D341Med (cell line): ENCODE data around the gene ARID1B.
"Not testable (repeated sequence)": the region's sequence is repeated elsewhere in the genome, so short reads cannot be mapped to it uniquely, and the experiment has no call there.

Experiments used
- DNase-seq: peaks from one replicate; pipeline ENCODE4 v3.0.0; 2012; ENCODE audit warnings: low spot score

Gene ARID1B

DNA sequence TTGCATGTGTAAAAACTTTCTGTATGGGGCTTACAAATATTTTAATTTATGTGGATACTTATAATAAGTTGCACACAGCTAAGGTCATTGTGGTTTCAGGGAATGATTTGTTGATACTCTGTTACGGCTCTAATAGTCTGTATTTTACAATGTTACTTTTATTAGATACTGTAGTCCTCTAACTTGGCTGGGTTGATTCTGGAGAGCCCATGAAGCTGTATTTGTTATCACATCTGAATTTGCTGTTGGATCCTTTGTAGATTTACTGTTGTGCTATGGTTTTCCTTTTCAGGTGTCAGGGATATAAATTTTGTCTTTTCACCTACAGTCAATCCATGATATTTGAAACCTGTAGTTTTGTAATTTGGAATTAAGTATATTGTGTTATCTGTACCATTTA is 161.0 kb downstream of the ARID1B start:
- DNase-seq: no peak

DNA sequence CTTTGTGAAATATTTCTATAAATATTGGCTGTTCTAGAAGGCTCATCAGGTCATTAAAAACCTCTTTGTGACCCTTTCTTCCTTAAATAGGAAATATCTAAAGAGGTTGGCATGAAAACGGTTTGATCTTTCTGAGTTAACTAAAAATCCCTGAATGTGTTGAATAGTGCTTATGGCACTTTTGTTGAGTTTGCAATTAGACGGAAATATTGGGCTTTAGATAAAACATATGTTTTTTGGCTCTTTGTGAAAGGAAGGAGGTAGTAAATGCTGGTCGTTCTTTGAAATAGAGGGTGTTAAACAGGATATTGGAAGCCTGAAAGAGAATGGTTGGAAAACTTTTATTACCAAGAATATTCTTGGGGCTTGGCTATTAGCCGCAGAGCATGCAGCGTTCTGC is 163.0 kb downstream of the ARID1B start:
- no peak for DNase-seq

DNA sequence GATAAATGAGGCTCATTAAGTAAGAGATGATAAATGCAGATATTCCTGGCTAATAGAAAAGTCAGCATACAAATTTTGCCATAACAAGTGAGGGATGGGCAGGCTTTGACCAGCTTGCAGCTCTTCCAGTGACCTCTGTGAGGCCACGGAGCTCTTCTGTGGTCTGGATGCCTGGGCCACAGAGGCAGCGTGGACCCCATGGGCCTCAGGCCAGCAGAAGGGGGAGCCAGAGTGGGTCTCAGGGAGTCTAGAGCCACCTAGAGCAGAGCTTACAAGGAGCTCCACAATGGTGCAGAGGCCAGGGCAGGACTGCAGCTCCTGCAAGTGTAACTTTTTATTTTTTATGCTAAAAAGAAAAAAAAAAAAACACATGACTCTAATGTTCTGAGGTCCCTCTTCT is 165.1 kb downstream of the ARID1B start:
- DNase-seq: no peak

DNA sequence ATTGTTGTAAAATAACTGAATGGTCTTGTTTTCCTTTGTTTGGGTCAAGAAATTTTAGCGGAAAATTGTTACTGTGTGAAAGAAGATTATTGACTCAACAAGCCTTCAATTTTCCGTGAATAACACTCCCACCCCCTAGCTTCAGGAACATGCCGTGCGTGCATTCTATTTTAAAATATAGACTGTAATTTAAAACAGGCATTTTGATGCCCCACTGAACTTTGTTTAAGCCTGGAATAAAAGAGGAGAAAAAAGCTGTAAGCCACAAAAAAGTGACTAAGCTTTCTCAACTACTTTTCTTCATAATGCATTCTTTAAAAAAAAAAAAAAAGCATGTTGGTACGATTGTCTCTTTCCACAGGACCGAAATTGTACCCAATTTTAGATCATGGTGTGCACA is 166.0 kb downstream of the ARID1B start:
- DNase-seq: no peak

DNA sequence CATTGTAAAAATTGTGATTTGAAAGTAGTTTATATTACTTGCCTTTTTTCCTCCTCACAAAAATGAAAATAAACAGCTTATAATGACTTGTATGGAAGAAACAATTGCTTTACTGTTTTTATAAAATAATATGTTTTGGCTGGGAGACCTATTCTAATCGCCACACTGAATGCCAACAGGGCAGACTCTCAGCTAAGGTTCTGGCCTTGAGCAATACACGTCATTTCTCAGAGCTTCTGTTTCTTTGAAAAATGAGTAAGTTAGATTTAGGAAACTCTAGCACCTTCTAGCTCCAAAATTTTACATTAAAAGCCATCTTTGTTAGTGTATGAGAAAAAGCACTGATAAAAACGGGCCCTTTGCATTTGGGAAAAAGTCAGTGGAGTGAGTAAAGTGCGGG is 166.6 kb downstream of the ARID1B start:
- no peak for DNase-seq

DNA sequence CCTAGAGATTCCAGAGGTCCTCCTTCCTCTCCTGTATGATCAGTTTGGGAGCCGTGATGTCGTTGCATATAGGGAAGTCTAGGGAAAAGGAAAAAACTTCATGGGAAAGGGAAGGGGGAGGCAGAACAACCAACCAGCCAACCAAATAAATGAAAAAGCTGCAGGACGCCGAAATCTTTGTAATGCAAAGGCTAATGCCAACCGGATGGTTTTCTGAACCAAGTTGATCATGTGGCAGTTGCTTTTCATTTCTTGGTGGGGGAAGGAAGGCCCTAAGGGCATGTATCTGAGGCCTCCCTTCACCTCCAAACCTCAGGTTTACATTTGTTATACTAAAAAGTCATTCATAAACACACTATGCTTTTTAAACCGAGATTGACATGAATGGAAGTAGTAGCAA is 167.2 kb downstream of the ARID1B start:
- no peak for DNase-seq

DNA sequence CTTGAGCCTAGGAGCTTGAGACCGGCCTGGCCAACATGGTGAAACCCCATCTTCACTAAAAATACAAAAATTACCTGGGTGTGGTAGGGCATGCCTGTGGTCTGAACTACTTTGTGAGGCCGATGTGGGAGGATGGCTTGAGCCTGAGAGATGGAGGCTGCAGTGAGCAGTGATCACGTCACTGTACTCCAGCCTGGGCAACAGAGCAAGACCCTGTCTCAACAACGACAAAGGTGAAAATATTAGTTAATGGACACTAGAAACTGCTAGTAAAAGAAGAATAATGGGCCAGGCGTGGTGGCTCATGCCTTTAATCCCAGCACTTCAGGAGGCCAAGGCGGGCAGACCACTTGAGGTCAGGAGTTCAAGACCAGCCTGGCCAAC is 168.6 kb downstream of the ARID1B start:
- DNase-seq: not testable (repeated sequence)

DNA sequence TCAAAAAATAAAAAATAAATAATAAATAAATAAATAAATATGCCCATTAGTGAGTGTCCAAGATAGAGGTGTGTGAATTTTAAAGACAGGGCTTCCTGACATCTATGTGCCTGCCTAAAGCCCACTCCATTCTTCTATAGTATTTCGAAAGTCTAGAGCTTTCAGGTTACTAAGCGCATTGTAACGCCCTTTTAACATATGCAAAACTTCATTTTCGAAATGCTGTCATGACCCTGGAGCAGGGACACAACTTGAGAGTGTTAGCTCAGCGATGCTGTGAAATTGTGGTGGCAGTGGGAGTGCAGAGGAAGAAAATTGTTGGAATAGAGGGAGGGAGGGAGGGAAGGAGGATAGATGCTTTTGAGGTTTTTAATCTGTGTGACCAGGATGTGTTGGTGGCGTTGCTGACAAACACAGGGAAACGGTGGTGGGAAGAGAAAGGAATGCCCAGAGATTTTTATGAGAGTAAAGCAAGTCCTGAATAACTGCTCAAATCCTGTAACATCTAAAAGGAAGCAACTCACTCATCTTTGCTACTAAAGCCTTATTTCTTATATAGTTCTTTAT is 169.3 kb downstream of the ARID1B start:
- no peak for DNase-seq

DNA sequence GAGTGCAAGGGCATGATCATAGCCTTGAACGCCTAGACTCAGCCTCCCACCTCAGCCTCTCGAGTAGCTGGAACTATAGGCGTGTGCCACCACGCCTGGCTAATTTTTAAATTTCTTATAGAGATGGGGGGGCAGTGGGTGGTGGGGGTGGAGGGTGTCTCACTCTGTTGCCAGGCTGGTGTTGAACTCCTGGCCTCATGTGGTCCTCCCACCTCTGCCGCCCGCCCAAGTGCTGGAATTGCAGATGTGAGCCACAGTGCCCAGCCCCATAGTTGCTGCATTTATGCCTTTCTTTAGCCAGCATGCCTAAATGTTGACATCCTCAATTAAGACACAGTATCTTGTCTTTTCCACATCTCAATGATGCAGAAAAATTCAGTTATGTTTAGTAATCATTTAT is 171.1 kb downstream of the ARID1B start:
- no peak for DNase-seq

DNA sequence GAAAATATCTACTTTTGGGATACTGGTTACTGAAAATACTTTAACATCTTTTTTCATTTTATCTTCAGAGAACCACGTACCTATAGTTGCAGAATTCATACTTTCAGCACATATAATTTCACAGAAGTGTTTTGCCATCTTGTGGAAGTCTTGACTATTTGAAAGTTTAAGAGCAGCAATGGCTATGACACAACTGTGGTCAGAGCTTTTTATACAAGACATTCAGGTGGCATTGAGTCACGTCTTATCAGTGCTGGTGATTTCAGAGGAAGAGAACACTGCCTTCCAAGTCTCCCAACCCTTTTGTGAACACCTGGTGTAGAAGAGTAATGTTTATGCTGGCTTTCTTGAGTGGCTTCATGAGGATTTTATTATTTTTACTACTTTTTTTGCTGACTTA is 171.6 kb downstream of the ARID1B start:
- no peak for DNase-seq

DNA sequence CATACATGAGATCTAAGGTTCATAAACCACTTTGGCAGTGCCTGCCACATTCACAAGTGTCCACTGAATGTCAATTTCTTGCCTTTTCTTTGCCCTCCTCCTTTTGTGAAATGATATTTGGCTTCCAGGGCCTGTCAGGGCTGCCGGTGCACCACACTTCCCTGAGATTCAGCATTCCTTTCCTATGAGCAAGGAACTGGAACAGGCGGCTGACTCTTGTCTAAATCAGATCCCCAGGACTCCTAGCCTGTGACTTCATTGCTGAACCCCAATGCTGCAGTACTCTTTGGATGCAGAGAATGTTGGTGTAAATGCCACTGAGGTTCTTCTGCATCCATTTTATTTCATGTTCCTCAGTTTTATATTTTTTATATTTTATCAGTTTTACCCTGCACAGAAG is 172.2 kb downstream of the ARID1B start:
- no peak for DNase-seq

DNA sequence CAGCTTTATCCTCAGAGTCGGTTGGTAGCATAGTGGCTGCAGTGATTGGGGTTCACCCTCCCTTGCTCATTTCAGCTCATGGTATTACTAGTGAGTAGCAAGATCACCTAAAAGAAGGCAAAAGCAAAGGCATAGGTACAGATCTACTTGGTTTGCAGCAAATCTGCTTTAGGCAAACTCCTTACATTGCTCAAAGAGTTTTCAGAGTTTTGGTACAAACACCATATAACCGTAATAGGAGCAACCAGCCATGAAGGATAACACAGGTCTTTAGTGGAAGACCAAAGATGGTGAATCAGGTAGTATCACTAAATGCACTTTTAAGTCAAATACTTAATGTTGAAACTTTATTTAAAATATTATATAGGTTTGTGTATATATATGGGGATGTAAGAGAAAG is 172.9 kb downstream of the ARID1B start:
- DNase-seq: no peak

DNA sequence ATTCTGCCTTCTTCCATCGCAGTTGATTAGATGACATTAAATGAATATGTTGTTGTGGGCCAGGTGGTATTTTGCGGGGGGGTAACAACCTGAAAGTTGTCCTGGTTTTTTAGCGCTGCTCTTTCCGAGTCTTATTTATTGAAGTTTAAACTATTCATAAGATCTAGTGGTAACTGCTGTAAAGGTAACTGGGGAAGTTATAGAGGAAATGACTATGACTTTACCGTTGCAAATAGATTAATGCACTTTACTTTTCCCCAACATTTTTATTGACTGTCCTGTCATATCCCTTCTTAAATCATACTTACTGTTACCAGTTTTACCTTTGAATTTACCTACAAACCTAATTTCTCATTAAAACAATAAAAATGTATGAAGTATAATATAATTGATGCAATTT is 173.4 kb downstream of the ARID1B start:
- no peak for DNase-seq

DNA sequence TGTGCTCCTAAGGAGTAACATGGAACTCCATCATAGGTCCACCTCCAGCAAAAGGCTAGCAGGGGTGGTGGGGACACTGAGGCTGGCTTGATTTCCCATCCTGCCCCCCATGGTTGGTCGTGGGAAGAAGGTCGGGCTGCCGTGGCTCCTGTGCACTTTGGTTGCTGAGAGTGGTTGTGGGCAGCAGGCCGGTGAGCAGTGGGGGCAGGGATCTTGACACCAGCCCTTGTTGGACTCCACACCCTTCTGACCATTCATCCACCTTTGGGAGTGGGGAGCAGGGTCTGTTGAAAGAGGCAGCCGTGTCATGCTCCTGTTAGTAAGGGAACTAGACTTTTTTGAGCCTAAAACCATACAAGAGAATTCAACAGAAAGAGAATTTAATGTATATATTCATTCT is 175.2 kb downstream of the ARID1B start:
- DNase-seq: no peak

DNA sequence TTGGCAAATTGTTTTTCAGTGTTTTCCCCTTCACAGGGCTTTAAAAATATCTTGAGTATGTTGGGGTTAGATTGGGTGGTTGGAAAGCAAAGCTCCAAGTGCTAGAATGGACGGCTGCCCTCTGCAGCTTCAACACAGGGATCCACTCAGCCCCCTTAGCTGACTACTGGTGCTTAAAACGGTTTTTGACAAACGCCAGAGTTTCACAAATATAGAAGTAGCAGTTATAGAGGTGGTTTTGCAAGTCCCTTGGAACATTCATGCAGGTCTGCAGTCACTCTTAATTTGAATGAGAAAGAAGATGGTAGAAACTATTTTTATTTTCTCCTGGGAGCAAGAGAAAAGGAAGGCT is 175.9 kb downstream of the ARID1B start:
- no peak for DNase-seq

DNA sequence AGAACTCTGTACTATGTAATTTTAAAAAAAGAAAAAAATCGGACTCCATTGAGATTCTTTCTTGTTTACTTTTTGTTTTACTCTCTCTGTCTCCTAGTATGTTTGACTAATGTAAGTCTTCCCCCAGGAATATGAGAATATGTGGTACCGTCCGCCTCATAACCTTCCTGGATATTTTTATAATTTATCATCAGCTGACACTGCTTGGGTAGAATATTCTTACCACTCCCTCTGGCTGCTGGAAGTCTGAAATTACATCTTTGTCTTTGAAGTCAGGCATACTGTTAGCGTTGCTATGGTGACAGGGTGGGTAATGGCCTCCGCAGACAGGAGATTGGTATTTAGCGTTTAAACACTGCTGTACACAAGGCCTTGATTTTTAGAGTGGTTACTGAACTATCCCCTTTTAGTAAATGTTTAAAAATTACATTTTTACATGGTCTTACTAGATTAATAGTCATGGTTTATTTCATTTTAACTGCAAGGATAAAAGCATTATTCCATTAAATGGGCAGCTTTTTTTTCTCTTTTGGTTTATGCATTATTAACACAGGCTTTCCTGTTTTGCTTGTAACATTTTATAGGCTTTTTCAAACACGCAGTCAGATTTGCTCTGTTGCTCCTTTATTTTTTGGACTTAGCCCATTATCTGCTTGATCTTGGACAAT is 176.4 kb downstream of the ARID1B start:
- DNase-seq: no peak

DNA sequence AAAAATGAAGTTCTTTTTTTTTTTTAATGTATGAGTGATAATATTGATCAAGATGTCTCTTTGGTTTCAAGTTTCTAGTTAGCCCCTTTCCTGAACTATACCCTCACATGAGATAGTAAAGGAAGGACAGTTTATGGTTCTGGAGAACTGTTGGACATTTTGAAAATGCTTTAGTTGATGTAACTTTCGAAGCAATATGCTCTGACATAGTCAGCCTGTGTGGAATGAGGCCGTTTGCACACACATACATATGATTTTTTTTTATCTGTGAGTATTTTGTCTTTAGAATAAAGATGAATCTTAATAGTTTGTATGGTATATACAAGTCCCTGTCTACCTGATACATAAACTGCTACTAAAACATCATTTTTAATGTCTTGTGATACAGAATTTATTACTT is 177.0 kb downstream of the ARID1B start:
- no peak for DNase-seq

DNA sequence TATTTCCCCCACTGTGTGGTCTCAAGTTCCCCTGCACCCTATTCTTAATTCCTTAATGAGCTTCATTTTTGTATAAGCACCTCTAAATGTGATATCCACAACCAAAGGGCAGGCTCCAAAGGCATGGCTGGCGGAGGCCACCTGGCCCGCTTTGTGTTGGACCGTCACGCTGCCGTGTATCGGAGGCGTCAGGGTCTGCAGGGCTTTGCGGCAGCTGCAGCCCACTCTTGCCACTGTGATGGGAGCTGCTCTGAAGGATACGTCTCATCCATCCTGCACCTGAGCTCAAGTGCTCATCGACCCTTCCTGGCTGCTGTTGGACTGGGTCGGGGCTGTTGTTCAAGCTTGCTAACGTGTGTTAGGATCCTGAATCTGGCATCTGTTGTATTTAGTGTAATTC is 177.6 kb downstream of the ARID1B start:
- DNase-seq: no peak

DNA sequence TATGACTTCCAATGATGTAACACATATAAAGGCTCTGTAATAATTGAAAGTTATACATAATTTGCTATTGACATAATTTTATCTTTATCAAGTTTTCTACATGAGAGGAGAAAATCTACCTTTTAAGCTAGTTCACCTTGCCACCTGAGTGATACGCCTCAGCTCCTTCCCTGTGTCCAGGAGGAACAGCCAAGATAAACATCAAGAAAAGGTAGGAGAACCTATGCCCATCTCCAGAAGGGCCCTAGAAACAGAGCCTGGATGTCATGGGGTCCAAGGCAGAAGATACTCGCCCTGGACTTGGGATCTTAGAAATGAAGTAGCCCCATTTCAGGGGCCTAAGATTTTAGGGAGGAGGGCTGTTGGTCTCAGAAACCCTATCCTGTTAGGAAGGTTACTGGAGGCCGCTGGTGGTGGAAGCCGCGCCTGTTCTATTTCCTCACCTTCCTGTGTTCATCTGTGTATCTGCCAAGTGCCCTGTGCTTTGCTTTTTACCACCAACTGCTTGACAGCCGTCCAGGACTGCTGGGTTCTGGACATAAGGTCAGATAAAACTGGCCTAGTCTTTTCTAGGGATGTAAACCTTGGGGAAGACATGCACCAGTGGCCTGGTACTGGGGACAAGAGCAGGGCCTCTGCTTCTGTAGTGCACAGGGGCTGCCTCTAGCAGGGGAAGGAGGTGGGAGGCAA is 178.5 kb downstream of the ARID1B start:
- DNase-seq: no peak

DNA sequence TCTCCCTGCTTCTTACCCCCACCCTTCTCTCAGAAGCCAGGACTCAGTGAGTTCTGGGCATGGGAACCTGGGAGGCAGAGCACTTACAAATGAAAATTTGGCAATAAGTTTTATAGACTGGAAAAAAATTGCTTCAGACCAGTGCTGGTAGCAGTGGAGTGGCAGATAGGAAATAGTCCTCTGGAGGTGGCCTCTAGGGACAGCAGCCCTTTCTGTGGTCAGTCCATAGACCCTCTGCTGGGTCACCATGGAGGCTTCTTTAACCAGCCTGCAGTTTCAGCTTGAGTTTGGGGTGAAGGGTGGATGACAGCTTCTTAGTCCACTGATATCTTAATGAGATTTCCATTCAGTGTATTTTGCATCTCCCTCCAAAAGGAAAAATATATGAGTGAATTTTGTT is 179.1 kb downstream of the ARID1B start:
- DNase-seq: no peak

DNA sequence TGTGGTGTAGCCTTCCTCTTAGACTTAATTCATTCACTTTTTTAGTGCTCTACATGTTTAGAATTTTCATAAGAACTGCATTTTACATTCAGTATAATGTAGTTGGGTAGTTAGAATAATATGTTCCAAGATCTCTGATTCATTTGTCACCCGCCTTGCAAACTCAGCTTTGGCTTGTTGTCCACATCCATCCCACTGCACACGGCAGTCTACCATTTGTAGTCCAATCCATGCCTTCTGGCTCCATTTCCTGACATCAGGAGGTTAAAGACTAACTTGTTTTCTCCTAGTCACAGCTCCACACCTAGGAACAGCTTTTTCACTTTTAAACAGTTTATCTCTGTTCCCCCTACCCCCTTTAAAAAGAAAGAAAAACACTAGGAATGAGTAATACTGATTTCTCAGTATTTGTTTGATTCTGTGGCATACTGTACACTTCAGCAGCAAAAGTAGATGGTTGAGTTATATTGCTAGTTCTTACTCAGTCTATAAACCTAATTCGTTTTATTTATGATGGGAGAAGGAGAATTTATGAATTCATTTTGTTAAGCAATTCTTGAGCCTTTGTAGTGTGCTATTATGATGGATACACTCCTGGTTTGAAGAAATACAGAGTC is 180.9 kb downstream of the ARID1B start:
- no peak for DNase-seq

DNA sequence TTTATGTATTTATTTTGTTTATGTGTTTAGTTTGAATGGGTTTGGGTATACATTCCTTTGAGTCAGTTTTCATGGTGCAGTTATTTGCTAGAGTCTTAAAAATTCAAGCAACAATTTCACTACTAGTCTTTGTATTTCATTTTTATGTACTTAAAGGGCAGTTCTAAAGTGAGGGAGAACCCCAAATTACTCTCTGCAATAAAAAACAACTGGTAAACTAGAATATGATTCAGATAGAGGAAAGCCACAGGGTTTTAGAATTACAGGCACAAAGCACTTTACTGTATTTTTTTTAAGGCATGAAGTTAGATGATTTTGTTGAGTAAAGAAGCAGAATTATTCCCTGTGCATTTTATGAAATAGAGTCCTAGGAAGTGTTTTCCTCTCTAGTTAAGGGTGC is 183.3 kb downstream of the ARID1B start:
- DNase-seq: no peak

DNA sequence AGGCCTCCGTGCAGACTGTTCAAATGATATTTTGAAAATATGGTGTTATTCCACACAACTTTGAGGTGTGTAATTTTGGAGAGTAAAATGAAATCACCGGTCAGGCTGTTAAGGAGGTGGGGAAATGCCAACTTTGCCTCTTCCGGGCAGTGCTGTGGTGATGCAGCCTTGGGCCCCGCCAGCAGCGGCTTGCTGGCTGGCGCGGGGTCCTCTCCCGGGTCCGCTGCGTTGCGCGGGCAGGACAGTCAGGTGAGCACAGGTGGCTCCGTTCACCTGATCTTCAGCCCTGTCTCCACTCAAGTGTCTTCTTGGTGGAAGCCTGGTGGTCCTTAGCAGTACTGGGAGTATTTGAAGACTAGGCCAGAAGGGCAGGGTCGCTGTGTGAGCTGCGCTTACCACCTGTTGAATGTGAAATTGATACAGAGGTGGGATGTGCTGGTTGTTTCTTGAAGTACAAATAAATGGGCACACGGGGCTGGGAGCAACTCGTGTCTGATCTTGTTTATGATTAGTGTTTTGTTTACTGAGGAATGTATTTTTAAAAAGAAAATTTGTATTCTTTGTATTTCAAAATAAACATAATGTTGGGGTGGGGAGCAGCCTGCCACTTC is 184.2 kb downstream of the ARID1B start:
- DNase-seq: no peak
